AG08396 (cell line): ENCODE data around the gene MYO7B.

Experiments used
- DNase-seq: peaks from one replicate; pipeline ENCODE4 v3.0.0; 2012; ENCODE audit warnings: low spot score, mixed read lengths

Gene MYO7B

DNA sequence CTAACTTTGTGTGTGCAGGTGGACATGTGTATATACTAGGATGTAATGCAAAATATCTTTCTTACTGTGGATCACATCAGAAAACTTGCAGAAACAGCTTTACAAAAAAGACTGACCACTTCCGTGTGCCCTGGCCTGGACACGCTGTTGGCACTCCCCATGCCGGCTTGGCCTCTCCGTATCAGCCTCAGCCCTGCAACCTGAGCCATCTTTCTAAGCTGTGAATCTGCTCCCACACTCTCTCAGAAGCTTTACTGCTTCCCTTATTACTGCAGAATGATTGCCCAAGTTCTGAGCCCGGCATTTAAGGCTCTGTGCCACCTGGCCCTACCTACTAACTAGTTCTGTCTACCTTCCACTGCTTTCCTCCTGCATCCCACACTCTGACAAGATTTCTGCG lies 37.8 kb downstream of the MYO7B start:
- no peak for DNase-seq

DNA sequence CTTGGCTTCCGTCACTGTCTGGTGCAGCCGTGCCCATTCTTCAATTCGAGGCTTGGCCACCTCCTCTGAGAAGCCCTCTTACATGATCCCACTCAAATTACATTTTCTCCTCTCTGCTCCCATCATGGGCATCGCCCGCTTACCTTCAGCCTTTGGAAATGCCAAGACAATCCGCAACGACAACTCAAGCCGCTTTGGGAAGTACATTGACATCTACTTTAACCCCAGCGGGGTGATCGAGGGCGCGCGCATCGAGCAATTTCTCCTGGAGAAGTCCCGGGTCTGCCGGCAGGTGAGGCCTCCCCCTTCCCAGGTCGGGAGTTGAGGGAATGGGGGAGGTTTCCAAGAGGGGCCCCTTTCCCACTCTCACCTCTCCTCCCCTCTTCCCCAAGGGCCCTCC lies 38.3 kb downstream of the MYO7B start:
- DNase-seq = no peak

DNA sequence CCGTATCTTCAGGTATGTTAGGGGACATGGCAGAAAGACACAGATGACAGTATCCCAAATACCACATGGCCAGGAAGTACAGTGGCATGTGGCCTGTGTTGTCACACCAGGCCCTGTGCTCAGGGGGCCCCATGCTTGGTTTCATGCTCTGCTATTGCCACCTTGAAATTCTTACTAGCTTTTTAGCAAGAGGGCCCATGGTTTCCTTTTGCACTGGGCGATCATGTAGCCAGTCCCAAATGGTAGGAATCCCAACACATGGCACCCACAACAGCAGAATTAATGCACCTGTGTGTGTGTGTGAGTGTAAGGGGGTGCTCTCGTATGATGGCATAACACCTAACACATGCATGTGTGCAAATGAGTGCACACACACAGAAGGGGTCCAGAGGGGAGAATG lies 39.2 kb downstream of the MYO7B start:
- no peak for DNase-seq

DNA sequence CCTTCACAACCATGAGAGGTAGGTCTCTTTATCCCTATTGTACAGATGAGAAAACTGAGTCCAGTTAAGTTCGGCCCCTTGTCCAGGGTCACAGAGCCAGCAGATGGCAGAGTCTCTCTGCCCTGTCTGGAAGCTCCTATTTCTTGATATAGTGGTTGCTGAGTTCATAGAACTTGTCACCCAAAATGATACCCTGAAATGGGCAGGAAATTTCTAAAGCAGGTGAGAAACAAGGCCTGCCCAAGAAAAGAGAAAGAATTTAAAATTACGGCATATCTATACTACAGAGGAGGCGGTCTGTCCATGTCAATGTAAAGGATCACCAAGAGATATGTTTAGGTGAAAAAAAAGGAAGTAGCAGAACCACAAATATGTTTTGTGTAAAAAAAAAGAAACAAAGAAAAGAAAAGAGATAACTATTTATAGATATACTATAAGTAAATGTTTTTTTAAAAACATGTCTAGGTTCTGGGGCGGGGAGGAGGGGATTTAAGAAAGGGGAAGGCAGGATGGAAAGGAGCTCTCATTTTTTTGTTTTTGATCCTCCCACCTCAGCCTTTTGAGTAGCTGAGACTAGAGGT lies 39.8 kb downstream of the MYO7B start:
- DNase-seq = no peak

DNA sequence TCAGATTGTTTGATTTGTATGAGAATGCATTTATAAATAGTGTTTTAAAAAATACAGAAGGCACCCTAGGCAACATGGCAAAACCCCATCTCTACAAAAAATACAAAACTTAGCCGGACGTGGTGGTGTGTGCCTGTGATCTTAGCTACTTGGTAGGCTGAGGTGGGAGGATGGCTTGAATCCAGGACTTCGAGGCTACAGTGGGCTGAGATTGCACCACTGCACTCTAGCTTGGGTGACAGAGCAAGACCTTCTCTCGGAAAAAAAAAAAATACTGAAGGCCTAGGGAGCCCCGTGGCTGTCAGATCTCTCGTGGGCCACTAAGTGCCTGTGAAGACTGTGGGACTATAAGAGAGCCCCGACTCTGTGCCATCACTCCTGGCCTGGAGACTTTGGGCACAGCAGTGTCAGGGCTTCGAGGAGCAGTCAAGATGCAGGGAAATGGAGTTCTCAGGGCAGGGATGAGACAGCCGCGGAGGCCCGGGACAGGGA lies 40.5 kb downstream of the MYO7B start:
- no peak for DNase-seq

DNA sequence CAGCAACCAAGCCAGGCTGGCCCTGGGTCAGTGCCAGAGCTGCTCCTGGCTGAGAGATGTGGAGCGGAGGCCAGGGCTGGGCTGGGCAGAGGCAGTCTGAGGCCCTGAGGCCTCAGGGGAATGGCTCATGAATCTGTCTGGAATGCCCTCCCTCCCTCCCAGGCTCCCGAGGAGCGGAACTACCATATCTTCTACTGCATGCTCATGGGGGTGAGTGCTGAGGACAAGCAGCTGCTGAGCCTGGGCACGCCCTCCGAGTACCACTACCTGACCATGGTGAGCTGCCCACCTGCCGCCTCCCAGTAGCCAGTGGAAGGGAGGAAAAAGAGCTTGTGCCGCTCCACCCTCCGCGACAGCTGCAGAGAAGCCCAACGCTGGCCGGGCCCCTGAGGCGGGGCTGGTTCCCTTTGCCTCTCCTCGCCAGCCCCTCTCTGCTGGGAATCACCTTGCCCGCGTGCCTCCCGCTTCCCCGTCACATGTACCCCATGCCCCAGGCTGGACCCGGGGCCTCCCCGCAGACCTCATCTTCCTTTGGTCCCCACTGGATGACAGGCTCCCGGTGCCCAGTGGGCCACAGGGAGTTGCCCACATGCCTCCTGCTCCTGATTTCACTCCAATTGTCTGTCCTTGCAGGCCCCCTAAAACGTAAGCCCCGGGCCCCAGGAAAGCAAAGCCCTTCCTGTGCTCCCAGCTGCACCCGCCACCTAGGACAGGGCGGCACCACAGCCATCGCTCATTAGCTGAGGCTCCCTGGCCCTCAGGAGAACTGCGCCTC lies 41.1 kb downstream of the MYO7B start:
- DNase-seq = peak; percentile 76

DNA sequence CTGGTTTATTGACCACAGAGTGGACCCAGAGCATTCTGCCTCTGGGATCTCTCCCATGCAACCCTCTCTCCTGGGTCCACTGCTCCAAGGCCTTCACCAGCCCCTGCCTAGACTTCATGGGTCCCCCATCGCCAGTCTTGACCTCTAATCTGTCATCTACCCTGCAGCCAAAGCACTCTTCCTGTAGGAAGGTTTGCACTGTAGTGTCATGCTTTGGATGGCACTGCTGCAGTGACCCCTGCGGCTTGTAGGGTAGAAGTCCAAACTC lies 41.7 kb downstream of the MYO7B start:
- no peak for DNase-seq

DNA sequence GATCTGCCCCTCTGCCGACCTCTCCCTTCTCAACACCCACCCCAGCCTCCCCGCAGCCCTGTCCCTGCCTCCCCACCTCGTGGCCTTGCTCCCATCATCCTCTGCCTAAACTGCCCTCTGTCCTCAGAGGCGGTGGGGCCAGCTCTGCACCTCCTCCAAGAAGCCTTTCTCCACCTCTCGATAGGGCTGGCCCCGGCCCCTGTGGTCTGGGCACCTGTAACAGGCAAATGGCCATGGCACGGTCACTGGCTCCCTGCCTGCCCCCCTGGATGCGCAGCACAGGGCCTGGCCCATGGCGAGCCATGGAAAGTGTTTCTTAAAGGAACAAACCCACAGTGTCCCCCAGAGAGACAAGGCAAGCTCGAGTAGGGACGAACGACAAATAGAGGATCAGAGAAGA lies 42.0 kb downstream of the MYO7B start:
- DNase-seq = no peak

DNA sequence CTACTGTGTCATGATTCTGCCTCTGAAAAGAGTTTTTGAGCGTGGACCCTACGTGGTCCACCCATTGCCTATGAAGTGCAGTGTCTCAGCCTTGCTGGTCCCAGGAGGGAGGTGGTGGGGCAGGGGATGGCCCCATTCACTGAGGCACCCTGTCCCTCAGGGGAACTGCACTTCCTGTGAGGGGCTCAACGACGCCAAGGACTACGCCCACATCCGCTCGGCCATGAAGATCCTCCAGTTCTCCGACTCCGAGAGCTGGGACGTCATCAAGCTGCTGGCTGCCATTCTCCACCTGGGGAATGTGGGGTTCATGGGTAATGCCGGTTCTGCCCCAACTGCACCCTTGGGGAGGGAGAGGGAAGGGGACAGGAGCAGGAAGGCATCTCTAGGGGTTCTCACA lies 42.5 kb downstream of the MYO7B start:
- no peak for DNase-seq

DNA sequence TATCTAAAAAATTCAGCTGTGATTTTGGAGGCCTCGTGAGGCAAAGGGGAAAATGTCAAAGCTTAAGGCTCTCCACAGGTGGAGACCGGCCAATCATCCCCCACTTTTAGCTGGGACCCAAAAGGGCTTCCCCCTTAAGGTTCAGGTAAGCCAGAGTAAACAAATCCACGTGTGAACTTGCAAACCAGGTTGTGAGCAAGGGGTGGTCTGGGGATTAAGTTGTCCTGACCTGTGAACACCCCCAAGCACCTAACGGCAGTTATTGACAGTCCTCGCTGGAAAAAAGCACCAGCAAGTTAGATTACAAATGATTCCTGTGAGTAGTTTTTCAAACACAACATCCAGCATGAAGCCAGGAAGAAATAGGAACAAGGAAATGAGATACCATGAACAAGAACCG lies 42.9 kb downstream of the MYO7B start:
- no peak for DNase-seq

DNA sequence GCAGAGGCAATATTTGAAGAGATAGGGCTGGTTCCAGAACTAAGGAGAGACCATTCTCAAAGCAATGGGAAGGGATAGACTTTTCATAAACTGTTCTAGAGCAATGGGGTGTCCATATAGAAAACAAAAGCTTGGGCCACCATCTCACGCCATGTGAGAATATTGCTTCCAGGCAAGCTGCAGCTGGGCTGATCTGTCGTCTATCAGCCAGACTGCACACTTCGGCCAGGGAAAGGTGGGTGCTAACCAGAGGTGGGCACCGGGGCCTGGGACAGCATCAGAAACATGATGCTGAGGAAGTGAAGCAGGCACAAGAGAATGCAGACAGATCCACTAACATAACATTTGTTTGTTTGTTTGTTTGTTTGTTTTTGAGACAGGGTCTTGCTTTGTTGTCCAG lies 43.7 kb downstream of the MYO7B start:
- no peak for DNase-seq

DNA sequence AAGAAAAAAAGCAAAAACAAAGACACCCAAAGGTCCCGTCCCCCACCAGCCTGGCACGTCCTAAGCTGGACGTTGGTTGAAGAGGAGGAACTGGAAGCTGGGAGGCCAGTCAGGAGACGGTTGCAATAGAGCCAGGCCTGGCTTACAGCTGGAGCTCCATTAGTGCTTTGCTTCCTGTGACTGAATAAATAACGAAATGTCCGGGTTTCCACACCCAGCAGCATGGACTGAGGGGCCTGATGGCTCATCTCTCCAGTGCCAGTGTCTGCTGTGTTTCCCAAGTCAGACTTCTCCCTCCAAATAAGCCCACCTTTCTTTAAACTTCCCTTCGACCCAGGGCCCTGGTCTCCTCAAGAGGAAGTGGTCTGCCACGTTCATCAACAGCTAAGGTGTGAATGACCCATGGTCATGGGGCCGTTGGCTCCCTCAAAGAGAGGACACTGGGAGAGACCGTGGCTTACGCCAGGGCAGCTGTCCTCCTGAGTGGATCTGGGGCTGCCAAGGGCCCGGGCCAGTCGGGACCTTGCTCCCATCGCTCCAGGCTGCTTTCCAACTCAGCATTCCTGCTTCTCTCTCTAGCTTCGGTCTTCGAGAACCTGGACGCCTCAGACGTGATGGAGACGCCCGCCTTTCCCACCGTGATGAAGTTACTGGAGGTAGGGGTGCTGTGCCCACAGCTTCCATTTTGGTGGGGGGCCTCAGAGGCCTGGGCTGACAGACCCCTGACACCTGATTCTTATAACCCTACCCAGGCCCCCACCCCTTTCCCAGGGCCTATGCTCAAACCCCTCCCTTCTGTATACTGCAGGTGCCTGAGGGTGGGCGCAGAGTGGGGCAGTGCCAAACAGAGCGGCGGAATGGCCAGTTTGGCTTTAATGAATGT lies 44.9 kb downstream of the MYO7B start:
- no peak for DNase-seq

DNA sequence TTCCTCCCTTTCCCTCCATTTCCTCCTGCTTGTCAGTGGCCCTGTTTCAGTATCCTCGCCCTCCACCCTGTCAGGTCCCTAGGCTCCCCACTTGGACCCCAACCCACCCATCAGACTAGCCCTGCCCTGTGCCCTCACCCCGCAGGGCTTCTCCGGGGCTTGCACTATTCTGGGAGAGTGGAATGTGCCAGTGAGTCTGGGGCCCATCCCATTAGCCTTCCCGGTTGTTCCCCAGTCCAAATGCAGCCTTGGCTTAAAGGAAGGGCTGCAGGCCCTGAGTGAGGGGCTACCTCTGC lies 45.5 kb downstream of the MYO7B start:
- no peak for DNase-seq

DNA sequence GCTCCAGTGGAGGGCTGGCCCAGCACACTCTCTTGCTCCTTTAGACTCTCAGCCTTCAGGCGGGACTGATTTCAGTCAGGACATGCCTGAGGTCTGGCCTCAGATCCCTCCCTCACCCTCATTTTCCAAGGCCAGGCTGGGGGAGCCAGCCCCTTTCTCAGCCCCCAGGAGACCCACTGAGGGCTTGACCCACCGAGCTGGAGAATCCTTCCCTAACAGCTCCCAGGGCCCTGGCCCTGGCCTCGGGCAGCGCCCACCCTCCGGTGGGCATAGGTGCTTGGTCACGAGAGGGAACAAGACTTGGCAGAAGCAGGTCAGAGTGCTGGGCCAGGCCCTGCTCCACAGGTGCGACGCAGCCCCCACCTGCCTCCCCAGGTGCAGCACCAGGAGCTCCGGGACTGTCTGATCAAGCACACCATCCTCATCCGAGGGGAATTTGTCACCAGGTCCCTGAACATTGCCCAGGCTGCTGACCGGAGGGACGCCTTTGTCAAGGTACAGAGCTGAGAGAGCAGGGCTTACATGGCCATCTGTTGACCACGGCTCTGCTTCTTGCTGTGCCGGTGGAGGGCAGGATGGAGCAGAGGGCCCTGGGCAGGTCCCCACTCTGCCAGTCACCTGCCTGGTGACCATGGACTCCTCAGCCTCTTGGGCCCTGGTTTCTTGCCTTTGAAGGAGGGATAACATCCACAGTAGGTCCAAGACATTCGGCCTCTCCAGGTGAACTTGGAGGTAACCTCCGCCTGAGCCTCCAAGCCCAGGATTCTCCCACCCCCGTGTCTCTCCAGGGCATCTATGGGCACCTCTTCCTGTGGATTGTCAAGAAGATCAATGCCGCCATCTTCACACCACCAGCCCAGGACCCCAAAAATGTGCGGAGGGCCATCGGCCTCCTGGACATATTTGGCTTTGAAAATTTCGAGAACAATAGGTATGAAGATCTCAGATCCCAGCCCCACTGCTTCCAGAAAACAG lies 46.3 kb downstream of the MYO7B start:
- DNase-seq = no peak

DNA sequence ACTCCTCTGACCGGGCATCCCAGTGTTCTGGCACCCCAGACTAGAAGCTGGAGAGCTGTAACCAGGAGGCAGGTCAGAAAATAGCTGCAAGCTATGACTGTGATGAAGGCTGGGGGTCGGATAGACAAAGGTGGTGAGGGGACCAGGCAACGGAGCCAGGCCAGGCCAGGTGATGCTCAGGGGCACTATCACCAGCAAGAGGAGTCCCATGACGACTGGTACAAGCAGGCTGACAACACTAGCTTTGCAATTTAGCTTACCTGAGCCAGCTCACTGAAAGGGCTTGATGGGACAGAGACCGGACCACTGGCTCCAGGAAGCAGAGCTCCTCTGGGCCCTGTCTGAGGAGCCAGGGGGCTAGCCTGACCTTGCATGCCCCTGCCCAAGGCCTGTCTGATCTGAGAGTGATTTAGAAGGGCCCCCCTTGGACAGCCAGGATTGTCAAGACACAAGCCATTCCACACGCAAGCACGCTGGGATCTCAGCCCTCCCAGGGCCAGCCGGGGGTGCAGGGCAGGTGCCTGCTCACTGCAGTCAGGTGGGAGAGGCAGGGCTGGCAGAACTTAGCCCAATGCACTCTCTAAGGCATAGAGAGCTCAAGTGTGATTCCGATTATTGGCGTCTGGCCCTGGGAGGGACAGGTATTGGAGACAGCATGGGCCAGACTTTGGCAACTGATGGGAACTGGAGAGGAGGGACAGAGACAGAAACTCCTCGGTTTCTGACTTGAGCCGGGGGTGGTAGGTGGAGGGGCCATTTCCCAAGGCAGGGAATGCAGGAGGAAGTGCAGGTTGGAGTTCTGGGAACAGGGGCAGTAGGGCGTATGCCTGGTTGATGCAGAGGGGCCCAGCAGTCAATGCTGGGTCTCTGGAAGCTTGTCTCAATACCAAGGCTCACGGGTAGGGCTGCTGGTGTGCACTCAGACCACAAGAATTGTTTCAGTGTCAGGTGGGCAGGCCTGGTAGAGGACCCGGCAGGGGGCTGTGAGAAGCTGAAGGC lies 47.7 kb downstream of the MYO7B start:
- no peak for DNase-seq

DNA sequence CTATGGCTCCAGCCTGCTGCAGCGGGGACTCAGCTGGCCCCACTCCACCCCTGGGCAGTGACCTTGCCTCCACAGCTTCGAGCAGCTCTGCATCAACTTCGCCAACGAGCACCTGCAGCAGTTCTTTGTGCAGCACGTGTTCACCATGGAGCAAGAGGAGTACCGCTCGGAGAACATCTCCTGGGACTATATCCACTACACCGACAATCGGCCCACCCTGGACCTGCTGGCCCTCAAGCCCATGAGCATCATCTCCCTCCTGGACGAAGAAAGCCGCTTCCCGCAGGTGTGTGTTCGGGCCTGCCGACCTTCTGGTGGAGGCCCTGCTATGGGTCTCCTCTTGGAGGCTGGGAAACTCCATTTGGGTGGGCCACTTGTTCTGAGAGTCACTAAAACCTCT lies 48.6 kb downstream of the MYO7B start:
- DNase-seq = no peak

DNA sequence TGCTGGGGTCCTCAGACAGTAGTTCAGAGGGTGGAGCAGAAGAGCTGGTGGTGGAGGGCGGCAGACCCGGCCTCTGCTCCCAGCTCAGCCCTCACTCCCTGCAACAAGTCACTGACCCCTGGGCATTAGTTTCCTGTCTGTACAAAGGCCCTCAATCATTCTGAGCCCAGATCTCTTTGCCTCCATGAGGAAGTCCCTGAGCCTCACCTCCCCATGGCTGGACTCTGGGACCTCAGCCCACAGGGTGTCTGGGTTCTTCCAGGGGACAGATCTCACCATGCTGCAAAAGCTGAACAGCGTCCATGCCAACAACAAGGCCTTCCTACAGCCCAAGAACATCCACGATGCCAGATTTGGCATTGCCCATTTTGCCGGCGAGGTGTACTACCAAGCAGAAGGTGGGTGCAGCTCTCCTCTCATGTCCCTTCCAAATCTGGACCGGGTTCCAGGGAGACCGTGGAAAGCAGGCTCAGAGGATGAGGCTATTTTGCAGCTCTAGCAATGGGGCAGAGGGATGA lies 49.1 kb downstream of the MYO7B start:
- DNase-seq = no peak

DNA sequence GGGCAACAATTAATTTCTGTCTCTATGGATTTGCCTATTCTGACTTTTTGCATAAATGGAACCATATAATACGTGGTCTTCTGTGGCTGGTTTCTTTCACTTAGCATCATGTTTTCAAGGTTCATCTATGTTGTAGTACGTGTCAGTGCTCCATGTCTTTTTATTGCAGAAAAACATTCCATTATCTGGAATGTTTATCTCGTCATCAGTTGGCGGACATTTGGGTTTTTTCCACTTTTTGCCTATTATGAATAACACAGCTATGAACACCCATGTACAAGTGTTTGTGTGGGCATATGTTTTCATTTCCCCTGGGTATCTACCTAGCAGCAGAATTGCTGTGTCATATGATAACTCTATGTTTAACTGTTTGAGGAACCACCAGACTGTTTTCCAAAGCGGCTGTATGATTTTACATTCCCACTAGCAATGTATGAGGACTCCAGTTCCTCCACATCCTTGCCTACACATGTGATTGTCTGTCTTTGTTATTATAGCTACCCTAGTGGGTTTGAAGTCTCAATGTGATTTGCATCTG lies 49.9 kb downstream of the MYO7B start:
- DNase-seq = no peak

DNA sequence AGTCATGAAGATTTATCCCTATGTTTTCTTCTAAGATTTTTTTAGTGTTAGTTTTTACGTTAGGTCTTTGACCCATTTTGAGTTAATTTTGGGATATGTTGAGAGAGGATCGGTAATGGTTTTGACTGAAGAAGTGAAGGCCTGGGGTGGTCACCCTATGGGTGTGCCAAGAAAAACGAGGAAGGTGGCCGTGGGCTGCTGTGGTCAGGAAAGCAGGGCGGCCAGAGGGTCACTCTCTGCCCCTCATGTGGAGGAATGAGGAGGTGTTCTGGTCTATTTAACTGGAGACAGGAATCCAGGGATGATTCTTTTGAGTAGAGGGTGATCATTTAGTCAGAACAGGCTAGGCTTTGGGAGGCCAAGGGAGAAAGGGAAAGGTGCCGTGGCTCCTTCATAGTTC lies 50.7 kb downstream of the MYO7B start:
- DNase-seq = no peak

DNA sequence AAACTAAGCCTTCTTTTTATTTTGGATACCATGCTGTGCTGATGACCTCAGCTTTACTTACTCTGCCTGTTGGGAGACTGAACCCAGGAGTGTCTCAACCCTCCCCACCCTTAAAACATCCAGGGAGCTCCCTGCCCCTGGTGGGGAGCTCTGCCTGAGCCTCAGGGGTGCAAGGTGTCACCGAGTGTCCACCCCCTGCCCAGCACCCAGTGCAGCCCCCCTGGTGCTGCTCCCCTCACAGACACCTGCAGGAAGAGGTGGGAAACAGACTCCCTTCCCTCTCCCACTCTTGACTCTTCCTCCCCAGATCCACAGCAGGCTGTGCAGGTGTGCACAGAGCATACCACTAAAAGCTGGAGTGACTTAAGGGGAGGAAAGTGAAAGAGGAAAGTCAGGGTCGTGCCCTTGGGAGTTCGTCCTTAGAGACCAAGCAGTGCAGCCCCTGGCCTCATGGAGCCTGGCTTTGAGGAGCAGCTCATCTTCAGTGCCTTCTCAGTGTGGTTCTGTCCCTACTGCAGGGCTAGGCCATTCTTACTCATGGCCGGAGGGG lies 51.3 kb downstream of the MYO7B start:
- DNase-seq = no peak
